HepG2 (cell line): ENCODE measurements around the gene BBS1. TPM values are rescaled to one million over a fixed set of nuclear protein-coding genes. Genes with fewer than 3 reads are reported as not detected.

ENCODE experiments used
- ATAC-seq: fragments of 200-7000 bp; cut with Tn5 transposase; 3 replicates; pipeline ENCODE4 v1.9.1; 2020; ENCODE audit warnings: mild to moderate bottlenecking, moderate library complexity
- BruUV-seq: library from RNA; stranded (reverse); fragments of 400-500 nt; replicated peaks from 2 replicates; lab custom pipeline; 2021; lab: Mats Ljungman, UMichigan
- CTCF ChIA-PET: fragments of 300-600 bp; formaldehyde crosslinking; extraction: SDS; loops from one replicate; lab custom pipeline; 2021; ENCODE audit warnings: low total read pairs, inconsistent platforms, low intra/inter-chr PET ratio; lab: Yijun Ruan, JAX
- POLR2A ChIA-PET: fragments of 350-600 bp; sonication (Branson Sonifier 250); formaldehyde crosslinking; loops from one replicate; lab custom pipeline; 2020; ENCODE audit warnings: antibody characterized with exemption, inconsistent platforms; lab: Yijun Ruan, JAX
- DNase-seq: peaks from one replicate; pipeline ENCODE4 v3.0.0-alpha.2; 2015; ENCODE audit warnings: low spot score
- FAIRE-seq: peaks from 3 replicates; lab custom pipeline; 2011; peaks lifted over from hg19 to GRCh38; lab: Jason Lieb, UNC
- H2AFZ ChIP-seq: one replicate; pipeline ENCODE4 v1.6.1; 2011; ENCODE audit warnings: low read length, inconsistent platforms
- H3K27ac ChIP-seq: fragments of 300-600 bp; 3 replicates; pipeline ENCODE4 v1.8.0; 2011; ENCODE audit warnings: mixed run types, mild to moderate bottlenecking, mixed read lengths, low read length, inconsistent platforms; ENCODE audit not compliant: insufficient read depth; ENCODE audit errors: extremely low read length
- H3K27me3 ChIP-seq, 2 experiments: fragments of 200-600 bp in 1 of 2; 2 replicates in 1 of 2; 3 replicates in 1 of 2; pipeline versions ENCODE4 v1.6.0 to v1.8.0; 2011; ENCODE audit warnings: low read length in 2 of 2, mild to moderate bottlenecking in 2 of 2, moderate library complexity in 2 of 2, inconsistent platforms in 1 of 2; ENCODE audit not compliant: insufficient read depth in 2 of 2, control insufficient read depth in 1 of 2
- H3K36me3 ChIP-seq, 2 experiments: fragments of 200-600 bp in 1 of 2; replicated peaks in 1 of 2; 2 replicates in 1 of 2; 3 replicates in 1 of 2; pipeline versions ENCODE4 v1.5.1 to v1.8.0; 2011; ENCODE audit warnings: low read length in 2 of 2, inconsistent platforms in 1 of 2; ENCODE audit not compliant: insufficient read depth in 2 of 2, control insufficient read depth in 1 of 2
- H3K4me1 ChIP-seq: 2 replicates; pipeline ENCODE4 v1.5.1; 2012; ENCODE audit warnings: low read length, inconsistent platforms; ENCODE audit not compliant: insufficient read depth
- H3K4me2 ChIP-seq: 2 replicates; pipeline ENCODE4 v1.6.0; 2011; ENCODE audit warnings: low read depth, low read length, inconsistent platforms
- H3K4me3 ChIP-seq, 3 experiments: fragments of 200-600 bp in 1 of 3; sonication (generic), shearing (Covaris generic) in 1 of 3; replicated peaks in 1 of 3; 2 replicates each; pipeline ENCODE4 v1.5.1; 2011 to 2016; ENCODE audit warnings: low read length in 3 of 3, inconsistent platforms in 2 of 3, low read depth in 2 of 3, mild to moderate bottlenecking in 2 of 3, control low read depth in 1 of 3, mixed read lengths in 1 of 3; ENCODE audit not compliant: insufficient read depth in 1 of 3
- H3K79me2 ChIP-seq: one replicate; pipeline ENCODE4 v1.6.1; 2011; ENCODE audit warnings: low read length, inconsistent platforms; ENCODE audit not compliant: insufficient read depth
- H3K9ac ChIP-seq: 2 replicates; pipeline ENCODE4 v1.6.0; 2011; ENCODE audit warnings: mild to moderate bottlenecking, low read depth, low read length, inconsistent platforms; ENCODE audit not compliant: insufficient read depth
- H3K9me3 ChIP-seq: 2 replicates; pipeline ENCODE4 v1.5.1; 2012; ENCODE audit warnings: mild to moderate bottlenecking, low read length
- H4K20me1 ChIP-seq: 2 replicates; pipeline ENCODE4 v1.6.0; 2011; ENCODE audit warnings: inconsistent platforms, mild to moderate bottlenecking, low read length, moderate library complexity; ENCODE audit not compliant: insufficient read depth
- KAT7 ChIP-seq: IDR thresholded peaks from 2 replicates; pipeline ENCODE4 v1.6.1; 2018; ENCODE audit warnings: borderline replicate concordance, missing compliant biosample characterization
- KDM6A ChIP-seq: IDR thresholded peaks from 2 replicates; pipeline ENCODE4 v1.6.1; 2016; ENCODE audit warnings: low read depth
- MED13 ChIP-seq: sonication (generic); formaldehyde crosslinking; IDR thresholded peaks from 2 replicates; pipeline ENCODE4 v1.5.0; 2020; ENCODE audit warnings: missing genetic modification reagents
- MTA3 ChIP-seq: sonication (generic); formaldehyde crosslinking; IDR thresholded peaks from 2 replicates; pipeline ENCODE4 v1.4.0; 2020; ENCODE audit warnings: missing genetic modification reagents
- NBN ChIP-seq: fragments of 450-650 bp; conservative IDR thresholded peaks from 2 replicates; pipeline ENCODE4 v1.6.1; 2017
- RARG ChIP-seq: sonication (generic); formaldehyde crosslinking; IDR thresholded peaks from 2 replicates; pipeline ENCODE4 v1.4.0; 2020; ENCODE audit warnings: low read depth, mild to moderate bottlenecking, missing genetic modification reagents
- RBAK ChIP-seq: sonication (generic); formaldehyde crosslinking; IDR thresholded peaks from 2 replicates; pipeline ENCODE4 v1.5.1; 2020; ENCODE audit warnings: mild to moderate bottlenecking, missing genetic modification reagents
- SATB2 ChIP-seq: sonication (generic); formaldehyde crosslinking; IDR thresholded peaks from 2 replicates; pipeline ENCODE4 v1.5.0; 2020; ENCODE audit warnings: missing genetic modification reagents
- TBX2 ChIP-seq: sonication (generic); formaldehyde crosslinking; IDR thresholded peaks from 2 replicates; pipeline ENCODE4 v1.5.0; 2020; ENCODE audit warnings: missing genetic modification reagents, mild to moderate bottlenecking, borderline replicate concordance
- TGIF2 ChIP-seq: IDR thresholded peaks from 2 replicates; pipeline ENCODE4 v1.6.1; 2016; ENCODE audit warnings: control low read depth, missing compliant biosample characterization
- ZFP82 ChIP-seq: sonication (generic); formaldehyde crosslinking; IDR thresholded peaks from 2 replicates; pipeline ENCODE4 v1.5.1; 2020; ENCODE audit warnings: mild to moderate bottlenecking, missing genetic modification reagents, borderline replicate concordance
- ZFP90 ChIP-seq: sonication (generic); formaldehyde crosslinking; IDR thresholded peaks from 2 replicates; pipeline ENCODE4 v1.8.0; 2022; ENCODE audit warnings: missing genetic modification reagents, mild to moderate bottlenecking, inconsistent platforms, borderline replicate concordance
- ZNF282 ChIP-seq: fragments of 450-650 bp; IDR thresholded peaks from 2 replicates; pipeline ENCODE4 v1.6.1; 2018; ENCODE audit not compliant: partially characterized antibody
- ZNF530 ChIP-seq: sonication (generic); formaldehyde crosslinking; IDR thresholded peaks from 2 replicates; pipeline ENCODE4 v1.5.0; 2020; ENCODE audit warnings: low read depth, mild to moderate bottlenecking, missing genetic modification reagents
- ZNF557 ChIP-seq: sonication (generic); formaldehyde crosslinking; IDR thresholded peaks from 2 replicates; pipeline ENCODE4 v1.4.0; 2020; ENCODE audit warnings: missing genetic modification reagents
- WGBS: methylation state at CpG from one replicate; pipeline ENCODE4 v1.1.6; 2017; ENCODE audit warnings: low lambda C conversion rate; 5-methylcytosine and 5-hydroxymethylcytosine counted together
- in situ Hi-C: cut with HindIII; loops from 2 replicates; pipeline ENCODE4 v1.10.0; 2017; ENCODE audit warnings: low pct_unique_long_range_greater_than_20kb; ENCODE audit not compliant: extremely low pct_ligation_motif_present
- intact Hi-C: fragments of 100-400 bp; cut with micrococcal nuclease; formaldehyde crosslinking; loops from one replicate; pipeline ENCODE4 v1.10.0; 2022; ENCODE audit not compliant: unreplicated experiment
- polyA plus RNA-seq, 8 experiments: library from polyadenylated mRNA; depleted of rRNA in 3 of 8; stranded (reverse) in 7 of 8; unstranded in 1 of 8; fragments of >200 nt; fragmentation: Illumina TruSeq in 4 of 8; extraction: Trizol in 4 of 8; gene quantifications; 2 replicates each; pipeline versions ENCODE4 v1.2.1 to v1.2.3, GENCODE V29; 2011 to 2016; ENCODE audit warnings: low read depth in 4 of 8, missing spikeins in 1 of 8, mixed read lengths in 1 of 8; ENCODE audit not compliant: insufficient read depth in 1 of 8
- total RNA-seq, 5 experiments: library from RNA; depleted of rRNA; stranded (reverse); fragments of >200 nt; fragmentation: Illumina TruSeq; extraction: Trizol; gene quantifications; 2 replicates each; pipeline ENCODE4 v1.2.3, GENCODE V29; 2016; ENCODE audit warnings: low read depth in 1 of 5
- TF ChIP-seq, protein P1 (sequence below): sonication (generic); formaldehyde crosslinking; IDR thresholded peaks from 2 replicates; pipeline ENCODE4 v1.8.0; 2022; ENCODE audit warnings: missing genetic modification reagents, mild to moderate bottlenecking, inconsistent platforms, borderline replicate concordance
- TF ChIP-seq, protein P2 (sequence below): IDR thresholded peaks from 2 replicates; pipeline ENCODE4 v1.4.0; 2020; ENCODE audit warnings: mild to moderate bottlenecking, missing genetic modification reagents
- TF ChIP-seq, protein P3 (sequence below): IDR thresholded peaks from 2 replicates; pipeline ENCODE4 v1.6.1; 2012; ENCODE audit warnings: low read length, improper control_type of control experiment

Gene BBS1
- total and polyA plus RNA-seq, 2 of the 13 experiments (the other 11 are each of a cell fraction or from before 2014, with no cell fraction given): 11.7 to 14.1 TPM

DNA sequence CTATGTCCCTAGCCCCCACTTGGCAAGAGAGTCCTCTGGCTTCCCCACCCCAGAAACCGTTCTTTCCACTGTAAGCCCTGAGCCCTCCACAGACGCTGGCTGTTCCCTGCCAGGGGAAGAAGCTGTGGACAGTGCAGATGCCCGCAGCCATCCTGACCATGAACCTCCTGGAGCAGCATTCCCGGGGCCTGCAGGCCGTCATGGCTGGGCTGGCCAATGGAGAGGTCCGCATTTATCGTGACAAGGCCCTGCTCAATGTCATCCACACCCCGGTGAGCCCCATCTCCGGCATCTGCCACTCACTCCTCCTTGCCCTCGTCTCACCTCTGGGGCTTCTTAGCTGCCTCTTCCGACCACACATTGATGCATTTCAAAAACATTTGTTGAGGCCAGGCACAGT, 13.2 kb downstream of the BBS1 start:
- no TSS peak for BruUV-seq
- no peak for ATAC-seq
- TF ChIP-seq TGIF2 (no peak), ZNF282 (no peak), MED13 (CRISPR knock-in tag) (no peak), ZNF530 (no peak), ZNF557 (CRISPR knock-in tag) (no peak), RARG (CRISPR knock-in tag) (no peak), NBN (no peak), ZFP82 (CRISPR knock-in tag) (no peak), KAT7 (CRISPR knock-in tag) (no peak), MTA3 (CRISPR knock-in tag) (no peak), SATB2 (CRISPR knock-in tag) (no peak), RBAK (CRISPR knock-in tag) (no peak), KDM6A (CRISPR knock-in tag) (no peak), TBX2 (CRISPR knock-in tag) (no peak), ZFP90 (CRISPR knock-in tag) (no peak)
- TF ChIP-seq, protein P1, sequence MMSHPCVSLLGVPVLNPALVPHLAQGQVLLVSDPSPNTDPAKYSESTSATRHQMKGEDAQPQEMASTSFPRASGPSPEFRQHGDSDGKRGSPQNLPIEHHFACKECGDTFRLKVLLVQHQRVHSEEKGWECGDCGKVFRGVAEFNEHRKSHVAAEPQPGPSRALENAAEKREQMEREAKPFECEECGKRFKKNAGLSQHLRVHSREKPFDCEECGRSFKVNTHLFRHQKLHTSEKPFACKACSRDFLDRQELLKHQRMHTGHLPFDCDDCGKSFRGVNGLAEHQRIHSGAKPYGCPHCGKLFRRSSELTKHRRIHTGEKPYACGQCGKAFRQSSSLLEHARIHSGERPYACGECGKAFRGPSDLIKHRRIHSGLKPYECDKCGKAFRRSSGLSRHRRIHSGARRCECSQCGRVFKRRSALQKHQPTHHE (CRISPR knock-in tag): no peak
- TF ChIP-seq, protein P2, sequence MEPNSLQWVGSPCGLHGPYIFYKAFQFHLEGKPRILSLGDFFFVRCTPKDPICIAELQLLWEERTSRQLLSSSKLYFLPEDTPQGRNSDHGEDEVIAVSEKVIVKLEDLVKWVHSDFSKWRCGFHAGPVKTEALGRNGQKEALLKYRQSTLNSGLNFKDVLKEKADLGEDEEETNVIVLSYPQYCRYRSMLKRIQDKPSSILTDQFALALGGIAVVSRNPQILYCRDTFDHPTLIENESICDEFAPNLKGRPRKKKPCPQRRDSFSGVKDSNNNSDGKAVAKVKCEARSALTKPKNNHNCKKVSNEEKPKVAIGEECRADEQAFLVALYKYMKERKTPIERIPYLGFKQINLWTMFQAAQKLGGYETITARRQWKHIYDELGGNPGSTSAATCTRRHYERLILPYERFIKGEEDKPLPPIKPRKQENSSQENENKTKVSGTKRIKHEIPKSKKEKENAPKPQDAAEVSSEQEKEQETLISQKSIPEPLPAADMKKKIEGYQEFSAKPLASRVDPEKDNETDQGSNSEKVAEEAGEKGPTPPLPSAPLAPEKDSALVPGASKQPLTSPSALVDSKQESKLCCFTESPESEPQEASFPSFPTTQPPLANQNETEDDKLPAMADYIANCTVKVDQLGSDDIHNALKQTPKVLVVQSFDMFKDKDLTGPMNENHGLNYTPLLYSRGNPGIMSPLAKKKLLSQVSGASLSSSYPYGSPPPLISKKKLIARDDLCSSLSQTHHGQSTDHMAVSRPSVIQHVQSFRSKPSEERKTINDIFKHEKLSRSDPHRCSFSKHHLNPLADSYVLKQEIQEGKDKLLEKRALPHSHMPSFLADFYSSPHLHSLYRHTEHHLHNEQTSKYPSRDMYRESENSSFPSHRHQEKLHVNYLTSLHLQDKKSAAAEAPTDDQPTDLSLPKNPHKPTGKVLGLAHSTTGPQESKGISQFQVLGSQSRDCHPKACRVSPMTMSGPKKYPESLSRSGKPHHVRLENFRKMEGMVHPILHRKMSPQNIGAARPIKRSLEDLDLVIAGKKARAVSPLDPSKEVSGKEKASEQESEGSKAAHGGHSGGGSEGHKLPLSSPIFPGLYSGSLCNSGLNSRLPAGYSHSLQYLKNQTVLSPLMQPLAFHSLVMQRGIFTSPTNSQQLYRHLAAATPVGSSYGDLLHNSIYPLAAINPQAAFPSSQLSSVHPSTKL (CRISPR knock-in tag): no peak
- TF ChIP-seq, protein P3, sequence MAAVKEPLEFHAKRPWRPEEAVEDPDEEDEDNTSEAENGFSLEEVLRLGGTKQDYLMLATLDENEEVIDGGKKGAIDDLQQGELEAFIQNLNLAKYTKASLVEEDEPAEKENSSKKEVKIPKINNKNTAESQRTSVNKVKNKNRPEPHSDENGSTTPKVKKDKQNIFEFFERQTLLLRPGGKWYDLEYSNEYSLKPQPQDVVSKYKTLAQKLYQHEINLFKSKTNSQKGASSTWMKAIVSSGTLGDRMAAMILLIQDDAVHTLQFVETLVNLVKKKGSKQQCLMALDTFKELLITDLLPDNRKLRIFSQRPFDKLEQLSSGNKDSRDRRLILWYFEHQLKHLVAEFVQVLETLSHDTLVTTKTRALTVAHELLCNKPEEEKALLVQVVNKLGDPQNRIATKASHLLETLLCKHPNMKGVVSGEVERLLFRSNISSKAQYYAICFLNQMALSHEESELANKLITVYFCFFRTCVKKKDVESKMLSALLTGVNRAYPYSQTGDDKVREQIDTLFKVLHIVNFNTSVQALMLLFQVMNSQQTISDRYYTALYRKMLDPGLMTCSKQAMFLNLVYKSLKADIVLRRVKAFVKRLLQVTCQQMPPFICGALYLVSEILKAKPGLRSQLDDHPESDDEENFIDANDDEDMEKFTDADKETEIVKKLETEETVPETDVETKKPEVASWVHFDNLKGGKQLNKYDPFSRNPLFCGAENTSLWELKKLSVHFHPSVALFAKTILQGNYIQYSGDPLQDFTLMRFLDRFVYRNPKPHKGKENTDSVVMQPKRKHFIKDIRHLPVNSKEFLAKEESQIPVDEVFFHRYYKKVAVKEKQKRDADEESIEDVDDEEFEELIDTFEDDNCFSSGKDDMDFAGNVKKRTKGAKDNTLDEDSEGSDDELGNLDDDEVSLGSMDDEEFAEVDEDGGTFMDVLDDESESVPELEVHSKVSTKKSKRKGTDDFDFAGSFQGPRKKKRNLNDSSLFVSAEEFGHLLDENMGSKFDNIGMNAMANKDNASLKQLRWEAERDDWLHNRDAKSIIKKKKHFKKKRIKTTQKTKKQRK: no peak

More for the DNA sequence above, 13.2 kb downstream of the BBS1 start:
- FAIRE-seq (no peak), DNase-seq (no peak)
- no peak overlapping the region for H3K27ac ChIP-seq
- no peak overlapping the region for H3K4me2 ChIP-seq
- no peak overlapping the region for H3K9ac ChIP-seq
- H3K4me1 ChIP-seq: no peaks in the 10 kb centered on the region
- H3K9me3 ChIP-seq: no peaks in the 10 kb centered on the region
- in situ Hi-C loops (no loop called here), intact Hi-C loops (no loop called here)
- no peaks in the 10 kb centered on the region for H3K79me2 ChIP-seq
- ChIA-PET CTCF (no interaction called here), POLR2A (no interaction called here)
- 98% methylated on average over 11 of the region's 11 CpGs for WGBS
- no peak overlapping the region for H3K4me3 ChIP-seq
- no peaks in the 10 kb centered on the region for H4K20me1 ChIP-seq
- H2AFZ ChIP-seq: no peak overlapping the region
- no peaks in the 10 kb centered on the region for H3K27me3 ChIP-seq
- H3K36me3 ChIP-seq: peaks cover 0 to 3% of the 10 kb centered on the region in 2 experiments; a peak in 3 of 5 replicates
